SK-N-SH (cell line): ENCODE results near the gene C14orf180. TPM values are rescaled to one million over a fixed set of nuclear protein-coding genes. Genes with fewer than 3 reads are reported as not detected.

ENCODE experiments used
- CTCF ChIA-PET: fragments of 300-600, 350-600 bp; formaldehyde crosslinking; extraction: SDS; loops from one replicate; lab custom pipeline; 2021; lab: Yijun Ruan, JAX
- POLR2A ChIA-PET: fragments of 350-600 bp; sonication (Branson Sonifier 250); formaldehyde crosslinking; extraction: SDS; loops from one replicate; lab custom pipeline; 2020; ENCODE audit warnings: antibody characterized with exemption, inconsistent platforms; lab: Yijun Ruan, JAX
- DNase-seq: peaks from one replicate; pipeline ENCODE4 v3.0.0; 2012
- H2AFZ ChIP-seq: fragments of 200-600 bp; sonication (generic); 2 replicates; pipeline ENCODE4 v1.8.1; 2016; ENCODE audit warnings: antibody characterized with exemption, mild to moderate bottlenecking, low read depth
- H3F3A ChIP-seq: fragments of 200-600 bp; sonication (generic); replicated peaks from 2 replicates; pipeline ENCODE3; 2016; ENCODE audit warnings: antibody characterized with exemption, mild to moderate bottlenecking; ENCODE audit not compliant: insufficient read depth
- H3K27ac ChIP-seq, 2 experiments: fragments of 200-500 bp in 1 of 2; fragments of 200-600 bp in 1 of 2; sonication (Bioruptor generic) in 1 of 2; sonication (generic), shearing (Covaris generic) in 1 of 2; 2 replicates each; pipeline versions ENCODE4 v1.5.1 to v1.6.1; 2014 to 2016; ENCODE audit warnings: low read depth in 2 of 2, inconsistent platforms in 1 of 2, low read length in 1 of 2, mild to moderate bottlenecking in 1 of 2, mixed read lengths in 1 of 2
- H3K27me3 ChIP-seq: fragments of 200-600 bp; sonication (generic), shearing (Covaris generic); 2 replicates; pipeline ENCODE4 v1.6.1; 2016; ENCODE audit warnings: mixed run types; ENCODE audit not compliant: insufficient read depth
- H3K36me3 ChIP-seq, 2 experiments: fragments of 200-500 bp in 1 of 2; fragments of 200-600 bp in 1 of 2; sonication (Bioruptor generic) in 1 of 2; sonication (generic) in 1 of 2; replicated peaks in 1 of 2; 2 replicates each; pipeline versions ENCODE3 to v1.5.1; 2014 to 2016; ENCODE audit warnings: low read length in 1 of 2, mild to moderate bottlenecking in 1 of 2; ENCODE audit not compliant: insufficient read depth in 2 of 2, control insufficient read depth in 1 of 2
- H3K4me1 ChIP-seq, 2 experiments: fragments of 200-500 bp in 1 of 2; fragments of 200-600 bp in 1 of 2; sonication (Bioruptor generic) in 1 of 2; sonication (generic), shearing (Covaris generic) in 1 of 2; 2 replicates each; pipeline versions ENCODE4 v1.5.1 to v1.6.1; 2014 to 2016; ENCODE audit warnings: low read depth in 1 of 2, low read length in 1 of 2, mixed run types in 1 of 2; ENCODE audit not compliant: insufficient read depth in 2 of 2, control insufficient read depth in 1 of 2
- H3K4me2 ChIP-seq: fragments of 200-600 bp; sonication (generic), shearing (Covaris generic); 2 replicates; pipeline ENCODE4 v1.6.1; 2017; ENCODE audit warnings: mixed run types
- H3K4me3 ChIP-seq, 2 experiments: fragments of 200-500 bp in 1 of 2; fragments of 200-600 bp in 1 of 2; sonication (Bioruptor generic) in 1 of 2; sonication (generic), shearing (Covaris generic) in 1 of 2; 2 replicates each; pipeline versions ENCODE4 v1.5.1 to v1.8.1; 2014 to 2016; ENCODE audit warnings: low read depth in 2 of 2, inconsistent platforms in 1 of 2, low read length in 1 of 2, mild to moderate bottlenecking in 1 of 2, mixed read lengths in 1 of 2, moderate library complexity in 1 of 2
- H3K79me2 ChIP-seq: fragments of 200-600 bp; sonication (generic); 2 replicates; pipeline ENCODE4 v1.8.1; 2017; ENCODE audit warnings: mild to moderate bottlenecking; ENCODE audit not compliant: insufficient read depth
- H3K9ac ChIP-seq: fragments of 200-600 bp; sonication (generic); 2 replicates; pipeline ENCODE4 v1.6.1; 2017; ENCODE audit warnings: mixed run types
- H3K9me2 ChIP-seq: fragments of 200-600 bp; sonication (generic); 2 replicates; pipeline ENCODE4 v1.6.1; 2017; ENCODE audit warnings: mixed run types
- H3K9me3 ChIP-seq: fragments of 200-600 bp; sonication (generic); 2 replicates; pipeline ENCODE4 v1.6.1; 2017; ENCODE audit warnings: mixed run types, mild to moderate bottlenecking, moderate library complexity
- H4K20me1 ChIP-seq: fragments of 200-600 bp; sonication (generic); 2 replicates; pipeline ENCODE4 v1.6.1; 2017; ENCODE audit warnings: mild to moderate bottlenecking, mixed run types; ENCODE audit not compliant: insufficient read depth
- EP300 ChIP-seq, 2 experiments: IDR thresholded peaks; 2 replicates each; pipeline versions ENCODE4 v1.4.0 to v1.6.1; 2012; ENCODE audit warnings: borderline replicate concordance in 1 of 2, low read depth in 1 of 2, low read length in 1 of 2
- FOXJ3 ChIP-seq: sonication (generic); formaldehyde crosslinking; IDR thresholded peaks from 2 replicates; pipeline ENCODE4 v1.5.1; 2020; ENCODE audit warnings: mild to moderate bottlenecking, missing genetic modification reagents
- IRF3 ChIP-seq: fragments of 150-350 bp; IDR thresholded peaks from 2 replicates; pipeline ENCODE4 v1.6.1; 2016; ENCODE audit warnings: mild to moderate bottlenecking, low read depth, low read length
- JUND ChIP-seq: IDR thresholded peaks from 2 replicates; pipeline ENCODE4 v1.4.0; 2012
- MAX ChIP-seq: IDR thresholded peaks from 2 replicates; pipeline ENCODE4 v1.4.0; 2012; ENCODE audit warnings: low read depth
- MXI1 ChIP-seq: IDR thresholded peaks from 2 replicates; pipeline ENCODE4 v1.6.1; 2012; ENCODE audit warnings: mild to moderate bottlenecking, low read depth, low read length, improper control_type of control experiment
- RAD21 ChIP-seq: IDR thresholded peaks from 2 replicates; pipeline ENCODE4 v1.6.1; 2012; ENCODE audit warnings: mild to moderate bottlenecking, low read length
- RCOR1 ChIP-seq: fragments of 150-350 bp; IDR thresholded peaks from 2 replicates; pipeline ENCODE4 v1.6.1; 2017; ENCODE audit warnings: antibody characterized with exemption, low read length
- RFX5 ChIP-seq: IDR thresholded peaks from 2 replicates; pipeline ENCODE4 v1.6.1; 2012; ENCODE audit warnings: mild to moderate bottlenecking, improper control_type of control experiment, low read length
- RXRA ChIP-seq: IDR thresholded peaks from 2 replicates; pipeline ENCODE4 v1.4.0; 2012; ENCODE audit warnings: low read depth, mild to moderate bottlenecking, borderline replicate concordance
- SMC3 ChIP-seq: IDR thresholded peaks from 2 replicates; pipeline ENCODE4 v1.6.1; 2012; ENCODE audit warnings: low read depth, low read length, improper control_type of control experiment
- TEAD4 ChIP-seq: IDR thresholded peaks from 2 replicates; pipeline ENCODE4 v1.4.0; 2012; ENCODE audit warnings: mild to moderate bottlenecking, borderline replicate concordance; ENCODE audit not compliant: insufficient read depth
- ZBTB33 ChIP-seq: IDR thresholded peaks from 2 replicates; pipeline ENCODE4 v1.4.0; 2012; ENCODE audit warnings: low read depth, borderline replicate concordance
- WGBS: methylation state at CpG from one replicate; pipeline ENCODE4 v1.1.6; 2017; ENCODE audit warnings: low lambda C conversion rate; 5-methylcytosine and 5-hydroxymethylcytosine counted together
- polyA plus RNA-seq, 3 experiments: library from polyadenylated mRNA; depleted of rRNA; stranded (reverse); fragments of >200 nt; gene quantifications; 2 replicates each; pipeline ENCODE4 v1.2.3, GENCODE V29; 2012
- TF ChIP-seq, protein P1 (sequence below): IDR thresholded peaks from 2 replicates; pipeline ENCODE4 v1.4.0; 2012; ENCODE audit warnings: low read depth, borderline replicate concordance
- TF ChIP-seq, protein P2 (sequence below): fragments of 200-600 bp; sonication (generic); IDR thresholded peaks from 2 replicates; pipeline ENCODE4 v1.6.1; 2017; ENCODE audit warnings: antibody characterized with exemption, mild to moderate bottlenecking, moderate library complexity

Gene C14orf180
- polyA plus RNA-seq, 1 of the 3 experiments (the other 2 are of a cell fraction), result not detected

DNA sequence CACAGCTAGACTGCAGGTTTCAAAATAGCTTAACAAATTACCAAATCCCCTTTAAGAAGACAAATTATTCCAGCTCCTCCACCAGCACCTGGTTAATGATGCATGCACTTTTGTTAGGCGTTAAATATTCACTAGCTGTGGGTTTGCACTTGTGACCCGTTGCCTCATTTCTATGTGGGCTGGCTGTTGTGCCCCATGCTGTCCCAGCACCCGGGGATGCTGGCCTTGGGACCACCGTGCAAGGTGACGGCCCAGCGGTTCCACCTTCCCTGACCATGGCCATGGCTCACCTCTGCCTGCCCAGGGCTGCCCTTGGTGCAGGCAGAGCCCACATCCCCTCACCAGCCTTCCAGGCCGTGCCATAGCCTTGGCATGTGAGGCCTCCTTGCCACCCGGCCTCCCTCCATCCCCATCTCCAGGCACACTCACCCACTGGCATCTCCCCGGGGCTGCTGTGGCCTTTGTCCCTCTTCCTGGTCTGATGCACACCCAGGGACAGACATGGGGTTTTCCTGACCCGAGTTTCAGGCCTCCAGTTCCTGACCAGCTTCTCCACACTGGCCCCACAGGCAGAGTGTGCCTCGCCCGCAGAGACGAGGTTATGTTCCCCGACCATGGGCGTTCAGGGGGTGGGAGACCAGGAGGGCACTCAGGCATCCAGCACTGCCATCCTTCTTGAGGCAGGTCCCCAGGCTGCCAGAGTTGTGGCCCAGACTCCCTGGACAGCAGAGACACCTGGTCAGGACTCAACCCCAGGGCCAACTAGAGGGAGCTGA is 20.3 kb upstream of the C14orf180 start (continued):
- TF ChIP-seq, protein P1, sequence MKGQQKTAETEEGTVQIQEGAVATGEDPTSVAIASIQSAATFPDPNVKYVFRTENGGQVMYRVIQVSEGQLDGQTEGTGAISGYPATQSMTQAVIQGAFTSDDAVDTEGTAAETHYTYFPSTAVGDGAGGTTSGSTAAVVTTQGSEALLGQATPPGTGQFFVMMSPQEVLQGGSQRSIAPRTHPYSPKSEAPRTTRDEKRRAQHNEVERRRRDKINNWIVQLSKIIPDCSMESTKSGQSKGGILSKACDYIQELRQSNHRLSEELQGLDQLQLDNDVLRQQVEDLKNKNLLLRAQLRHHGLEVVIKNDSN, result no peak
- TF ChIP-seq SMC3, result no peak
- no peak for TF ChIP-seq RAD21
- TF ChIP-seq IRF3, result no peak
- no peak for TF ChIP-seq JUND
- TF ChIP-seq RCOR1, result no peak
- TF ChIP-seq EP300 (IDR thresholded peaks at IDR 0.05; ENCODE audit: borderline replicate concordance in 1 of 2, low read depth in 1 of 2, low read length in 1 of 2), result no peak
- TF ChIP-seq FOXJ3, result no peak

GRCh38 chr14:104559804-104560585 is 19.6 kb upstream of the C14orf180 start:
- no peaks in the 10 kb centered on the region for H3K36me3 ChIP-seq
- H3K4me1 ChIP-seq, result peaks cover 0 to 41% of the 10 kb centered on the region in 2 experiments; a peak in 1 of 4 replicates
- H4K20me1 ChIP-seq, result no peaks in the 10 kb centered on the region
- H3F3A ChIP-seq, result no peaks in the 10 kb centered on the region
- no peak overlapping the region for H3K4me2 ChIP-seq
- H3K9me2 ChIP-seq, result no peaks in the 10 kb centered on the region
- WGBS, result 72% methylated on average over 18 of the region's 21 CpGs
- ChIA-PET CTCF (interaction anchor here (1.0 to 3.8 kb wide), 6 partner anchors 80 to 482 kb away, joined by 3 to 10 read pairs (median 4); no protein-coding TSS in a partner anchor), POLR2A (no interaction called here)
- H3K79me2 ChIP-seq, result no peaks in the 10 kb centered on the region
- no peak for DNase-seq
- no peak overlapping the region for H3K4me3 ChIP-seq
- no peaks in the 10 kb centered on the region for H3K27me3 ChIP-seq
- H3K9me3 ChIP-seq, result no peaks in the 10 kb centered on the region
- H3K27ac ChIP-seq, result no peak overlapping the region
- H2AFZ ChIP-seq, result no peak overlapping the region
- H3K9ac ChIP-seq, result no peak overlapping the region
- TF ChIP-seq TEAD4, result no peak
- no peak for TF ChIP-seq RXRA
- TF ChIP-seq JUND, result no peak
- TF ChIP-seq RAD21, result no peak

GRCh38 chr14:104560586-104560945 is 19.0 kb upstream of the C14orf180 start:
- H2AFZ ChIP-seq, result no peak overlapping the region
- H3K9me2 ChIP-seq, result no peaks in the 10 kb centered on the region
- no peaks in the 10 kb centered on the region for H3F3A ChIP-seq
- no peaks in the 10 kb centered on the region for H3K27me3 ChIP-seq
- no peak overlapping the region for H3K9ac ChIP-seq
- no peak overlapping the region for H3K4me3 ChIP-seq
- DNase-seq, result no peak
- WGBS, result 28% methylated on average over 2 of the region's 3 CpGs
- POLR2A ChIA-PET, result no interaction called here
- no peaks in the 10 kb centered on the region for H3K9me3 ChIP-seq
- H3K79me2 ChIP-seq, result no peaks in the 10 kb centered on the region
- H3K4me1 ChIP-seq, result peaks cover 0 to 41% of the 10 kb centered on the region in 2 experiments; a peak in 1 of 4 replicates
- H4K20me1 ChIP-seq, result no peaks in the 10 kb centered on the region
- CTCF ChIA-PET, result interaction anchor here (1.1 to 3.8 kb wide), 7 partner anchors 9 to 466 kb away, joined by 3 to 10 read pairs (median 5); no protein-coding TSS in a partner anchor
- H3K4me2 ChIP-seq, result no peak overlapping the region
- no peaks in the 10 kb centered on the region for H3K36me3 ChIP-seq
- no peak overlapping the region for H3K27ac ChIP-seq
- no peak for TF ChIP-seq RFX5
- no peak for TF ChIP-seq RCOR1
- no peak for TF ChIP-seq ZBTB33
- TF ChIP-seq, protein P2, sequence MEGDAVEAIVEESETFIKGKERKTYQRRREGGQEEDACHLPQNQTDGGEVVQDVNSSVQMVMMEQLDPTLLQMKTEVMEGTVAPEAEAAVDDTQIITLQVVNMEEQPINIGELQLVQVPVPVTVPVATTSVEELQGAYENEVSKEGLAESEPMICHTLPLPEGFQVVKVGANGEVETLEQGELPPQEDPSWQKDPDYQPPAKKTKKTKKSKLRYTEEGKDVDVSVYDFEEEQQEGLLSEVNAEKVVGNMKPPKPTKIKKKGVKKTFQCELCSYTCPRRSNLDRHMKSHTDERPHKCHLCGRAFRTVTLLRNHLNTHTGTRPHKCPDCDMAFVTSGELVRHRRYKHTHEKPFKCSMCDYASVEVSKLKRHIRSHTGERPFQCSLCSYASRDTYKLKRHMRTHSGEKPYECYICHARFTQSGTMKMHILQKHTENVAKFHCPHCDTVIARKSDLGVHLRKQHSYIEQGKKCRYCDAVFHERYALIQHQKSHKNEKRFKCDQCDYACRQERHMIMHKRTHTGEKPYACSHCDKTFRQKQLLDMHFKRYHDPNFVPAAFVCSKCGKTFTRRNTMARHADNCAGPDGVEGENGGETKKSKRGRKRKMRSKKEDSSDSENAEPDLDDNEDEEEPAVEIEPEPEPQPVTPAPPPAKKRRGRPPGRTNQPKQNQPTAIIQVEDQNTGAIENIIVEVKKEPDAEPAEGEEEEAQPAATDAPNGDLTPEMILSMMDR, result no peak
- TF ChIP-seq JUND, result no peak
- TF ChIP-seq TEAD4, result no peak
- TF ChIP-seq MAX, result no peak
- TF ChIP-seq SMC3, result no peak
- TF ChIP-seq MXI1, result no peak
- TF ChIP-seq, protein P1, result no peak
